T-helper 1 cell treated with Interleukin-12 subunit alpha and Interleukin-12 subunit beta and Interleukin-4 antibody, amounts not matched to agents 30 ng/mL and 1 ng/mL, for 36 hours (primary cell): ENCODE results near the gene ZBTB40. TPM values are rescaled to one million over a fixed set of nuclear protein-coding genes. Genes with fewer than 3 reads are reported as not detected.

Source experiments
- intact Hi-C: fragments of 100-400 bp; cut with micrococcal nuclease; formaldehyde crosslinking; loops from one replicate; pipeline ENCODE4 v1.15.1; 2024
- total RNA-seq: library from RNA; stranded (reverse); gene quantifications from 2 replicates; pipeline ENCODE4 v1.2.3, GENCODE V29; 2022

The ZBTB40 gene
- total RNA-seq, 1 donor from 2014 or later = 22.1 TPM

DNA sequence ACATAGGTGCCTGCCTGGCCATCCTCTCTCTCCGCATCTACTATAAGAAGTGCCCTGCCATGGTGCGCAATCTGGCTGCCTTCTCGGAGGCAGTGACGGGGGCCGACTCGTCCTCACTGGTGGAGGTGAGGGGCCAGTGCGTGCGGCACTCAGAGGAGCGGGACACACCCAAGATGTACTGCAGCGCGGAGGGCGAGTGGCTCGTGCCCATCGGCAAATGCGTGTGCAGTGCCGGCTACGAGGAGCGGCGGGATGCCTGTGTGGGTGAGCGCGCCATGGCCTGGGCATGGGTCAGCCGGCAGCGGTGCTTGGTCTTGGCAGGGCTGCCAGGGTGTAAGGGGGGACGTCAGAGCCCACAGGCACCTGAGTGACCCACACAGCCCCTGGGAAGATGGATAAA is 125.0 kb downstream of the ZBTB40 start:
- intact Hi-C loops = no loop called here

DNA sequence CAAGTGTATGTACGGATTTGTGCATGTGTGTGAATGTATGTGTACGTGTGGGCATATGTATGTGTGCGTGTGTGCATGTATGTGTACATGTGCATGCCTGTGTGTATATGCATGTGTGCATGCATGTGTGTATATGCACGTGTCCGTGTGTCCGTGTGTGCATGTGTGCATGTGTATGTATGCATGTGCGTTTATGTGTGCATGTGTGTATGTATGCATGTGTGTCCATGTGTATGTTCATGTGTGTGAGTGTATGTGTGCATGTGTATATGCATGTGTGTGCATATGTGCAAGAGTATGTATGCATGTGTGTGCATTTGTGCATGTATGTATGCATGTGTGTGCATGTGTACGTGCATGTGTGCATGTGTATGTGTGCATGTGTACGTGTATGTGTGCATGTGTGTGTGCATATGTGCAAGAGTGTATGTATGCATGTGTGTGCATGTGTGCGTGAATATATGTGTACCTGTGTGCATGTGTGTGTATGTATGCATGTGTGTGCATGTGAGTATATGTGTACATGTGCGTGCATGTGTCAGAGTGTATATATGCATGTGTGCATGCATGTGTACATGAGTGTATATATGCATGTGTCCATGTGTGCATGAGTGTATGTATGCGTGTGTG is 127.2 kb downstream of the ZBTB40 start:
- intact Hi-C loops = no loop called here

DNA sequence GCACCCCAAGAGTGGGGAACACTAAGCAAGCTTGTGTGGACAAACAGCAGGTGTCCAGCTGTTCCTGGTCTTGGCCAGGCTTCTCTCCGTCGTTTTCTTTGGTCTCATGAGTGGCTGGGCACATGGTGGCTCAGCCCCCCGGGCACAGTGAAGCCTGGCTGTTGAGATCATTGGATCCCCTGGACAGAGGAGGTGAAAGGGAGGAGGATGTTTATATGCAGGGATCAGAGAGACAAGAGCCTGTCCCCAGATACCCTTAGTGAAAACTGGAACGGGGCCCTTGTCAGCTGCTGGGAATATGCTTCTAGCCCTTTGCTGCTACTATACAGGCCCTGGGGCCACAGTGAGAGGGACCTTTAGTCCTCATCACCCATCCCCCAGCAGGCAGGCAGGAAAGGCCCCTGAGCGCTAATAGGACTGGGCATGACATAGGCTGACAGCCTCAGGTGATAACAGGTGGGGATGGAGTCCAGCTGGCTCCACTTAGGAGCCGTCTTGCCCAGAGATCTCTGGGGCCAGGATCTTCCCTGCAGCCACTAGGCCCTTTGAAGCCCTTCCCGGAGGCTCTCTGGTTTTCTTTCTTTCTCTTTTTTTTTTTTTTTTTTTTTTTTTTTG is 128.0 kb downstream of the ZBTB40 start:
- intact Hi-C loops = no loop called here

Other genes with a start within 250 kb of the ZBTB40 start
- not detected in 2 replicates for gene EPHA8, start 111.6 kb downstream of the ZBTB40 start, total RNA-seq
- gene C1QA, start 184.8 kb downstream of the ZBTB40 start, total RNA-seq = not detected in 2 replicates
- gene C1QC, start 191.8 kb downstream of the ZBTB40 start, total RNA-seq = not detected in 2 replicates
- gene C1QB, start 201.4 kb downstream of the ZBTB40 start, total RNA-seq = not detected in 2 replicates